GM06990 (cell line): ENCODE measurements around the gene RIC3.

Experiments used
- DNase-seq: peaks from one replicate; pipeline ENCODE4 v3.0.0-alpha.2; 2011; ENCODE audit not compliant: insufficient read length; ENCODE audit errors: extremely low read depth
- H3K27me3 ChIP-seq: replicated peaks from 2 replicates; pipeline ENCODE4 v1.6.0; 2011; ENCODE audit warnings: low read length; ENCODE audit not compliant: control insufficient read depth, insufficient read depth
- H3K36me3 ChIP-seq: 2 replicates; pipeline ENCODE4 v1.5.1; 2011; ENCODE audit warnings: low read length; ENCODE audit not compliant: control insufficient read depth, insufficient read depth
- H3K4me3 ChIP-seq: replicated peaks from 2 replicates; pipeline ENCODE4 v1.5.1; 2011; ENCODE audit warnings: low read depth, mild to moderate bottlenecking, control low read depth, low read length
- TF ChIP-seq, protein P1 (sequence below): IDR thresholded peaks from 2 replicates; pipeline ENCODE4 v1.5.1; 2011; ENCODE audit warnings: low read length, control low read depth, mild to moderate bottlenecking, inconsistent platforms; ENCODE audit not compliant: insufficient read depth, poor library complexity, severe bottlenecking

Gene RIC3

GRCh38 chr11:8062781-8063257 lies 106.0 kb downstream of the RIC3 start:
- Histone ChIP-seq H3K27me3 (peaks cover 2% of the 10 kb centered on the region; the same call in 1 of the 2 replicates), H3K4me3 (no peak overlapping the region), H3K36me3 (no peaks in the 10 kb centered on the region)
- TF ChIP-seq, protein P1, sequence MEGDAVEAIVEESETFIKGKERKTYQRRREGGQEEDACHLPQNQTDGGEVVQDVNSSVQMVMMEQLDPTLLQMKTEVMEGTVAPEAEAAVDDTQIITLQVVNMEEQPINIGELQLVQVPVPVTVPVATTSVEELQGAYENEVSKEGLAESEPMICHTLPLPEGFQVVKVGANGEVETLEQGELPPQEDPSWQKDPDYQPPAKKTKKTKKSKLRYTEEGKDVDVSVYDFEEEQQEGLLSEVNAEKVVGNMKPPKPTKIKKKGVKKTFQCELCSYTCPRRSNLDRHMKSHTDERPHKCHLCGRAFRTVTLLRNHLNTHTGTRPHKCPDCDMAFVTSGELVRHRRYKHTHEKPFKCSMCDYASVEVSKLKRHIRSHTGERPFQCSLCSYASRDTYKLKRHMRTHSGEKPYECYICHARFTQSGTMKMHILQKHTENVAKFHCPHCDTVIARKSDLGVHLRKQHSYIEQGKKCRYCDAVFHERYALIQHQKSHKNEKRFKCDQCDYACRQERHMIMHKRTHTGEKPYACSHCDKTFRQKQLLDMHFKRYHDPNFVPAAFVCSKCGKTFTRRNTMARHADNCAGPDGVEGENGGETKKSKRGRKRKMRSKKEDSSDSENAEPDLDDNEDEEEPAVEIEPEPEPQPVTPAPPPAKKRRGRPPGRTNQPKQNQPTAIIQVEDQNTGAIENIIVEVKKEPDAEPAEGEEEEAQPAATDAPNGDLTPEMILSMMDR = no peak
- DNase-seq = no peak

DNA sequence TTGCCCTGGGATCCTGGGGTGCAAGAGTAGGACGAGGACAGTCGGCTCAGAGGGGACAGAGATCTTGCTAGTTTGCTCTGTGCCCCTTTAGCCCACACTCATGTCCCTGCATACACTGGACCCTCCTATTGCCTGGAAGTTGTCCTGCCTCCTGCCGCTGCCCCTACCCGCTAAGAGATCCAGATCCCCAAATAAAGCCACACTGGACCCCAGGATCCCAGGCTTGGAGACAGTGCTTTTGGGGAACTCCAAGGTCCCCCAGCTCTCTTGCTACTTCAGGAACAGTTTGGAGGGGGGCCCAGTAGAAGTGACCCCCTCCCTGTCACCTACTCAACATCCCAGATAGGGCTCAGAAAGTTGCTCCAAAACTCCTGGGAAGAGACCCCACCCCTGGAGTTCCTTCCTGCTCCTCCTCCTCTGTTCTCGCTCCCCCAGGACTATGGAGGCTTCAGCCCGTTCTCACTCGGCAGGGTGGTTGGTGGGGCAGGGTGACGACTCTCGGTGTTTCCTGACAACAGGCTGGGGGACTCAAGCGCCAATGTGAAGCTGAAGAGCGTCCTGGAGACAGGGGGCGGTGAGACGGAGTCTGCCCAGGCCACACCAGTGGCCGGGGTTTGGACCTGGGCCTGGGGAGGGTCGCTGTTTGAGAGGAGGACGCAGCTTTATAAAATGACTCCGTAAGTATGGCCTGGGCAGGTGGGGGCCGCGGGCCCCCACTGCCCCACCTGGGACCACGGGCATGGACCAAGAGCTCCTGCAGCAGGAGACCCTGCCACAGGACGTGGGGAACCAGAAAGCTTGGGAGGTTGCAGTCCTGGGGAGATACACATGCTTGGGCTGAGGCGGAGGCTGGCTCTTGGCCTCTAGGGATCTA lies 107.0 kb downstream of the RIC3 start:
- Histone ChIP-seq H3K27me3 (peaks cover 2% of the 10 kb centered on the region; the same call in 1 of the 2 replicates), H3K36me3 (no peaks in the 10 kb centered on the region), H3K4me3 (no peak overlapping the region)
- TF ChIP-seq, protein P1 = no peak
- no peak for DNase-seq

- no peak for DNase-seq
- Histone ChIP-seq H3K27me3 (no peaks in the 10 kb centered on the region), H3K36me3 (no peaks in the 10 kb centered on the region), H3K4me3 (no peak overlapping the region)
- TF ChIP-seq, protein P1 = no peak
Measured at GRCh38 chr11:8060801-8061554, 107.8 kb downstream of the RIC3 start.

GRCh38 chr11:8060146-8060719 lies 108.6 kb downstream of the RIC3 start:
- TF ChIP-seq, protein P1 = no peak
- H3K4me3 ChIP-seq = no peak overlapping the region
- no peaks in the 10 kb centered on the region for H3K36me3 ChIP-seq
- H3K27me3 ChIP-seq = no peaks in the 10 kb centered on the region
- DNase-seq = no peak

- no peak for DNase-seq
- no peaks in the 10 kb centered on the region for H3K27me3 ChIP-seq
- TF ChIP-seq, protein P1 = no peak
- no peak overlapping the region for H3K4me3 ChIP-seq
- no peaks in the 10 kb centered on the region for H3K36me3 ChIP-seq
Measured at GRCh38 chr11:8059571-8060011, 109.2 kb downstream of the RIC3 start.
